Stimulated activated CD8-positive, alpha-beta memory T cell treated with anti-CD3 and anti-CD28 coated beads, Interleukin-7, amount 100 ng/mL, for 1 hour (primary cell): ENCODE data around the gene PARD3B.

ENCODE experiments used
- DNase-seq, 2 donors: peaks; one replicate each; pipeline ENCODE4 v3.0.0-alpha.2; 2020; ENCODE audit warnings: low read depth in 2 of 2

The PARD3B gene

GRCh38 chr2:205499006-205499405 lies 953.7 kb downstream of the PARD3B start:
- DNase-seq: no peak

- DNase-seq: no peak
Measured at GRCh38 chr2:205500065-205500464, 954.8 kb downstream of the PARD3B start.

GRCh38 chr2:205500951-205501350 lies 955.7 kb downstream of the PARD3B start:
- DNase-seq: no peak

GRCh38 chr2:205501826-205502225 lies 956.6 kb downstream of the PARD3B start:
- DNase-seq: no peak

- DNase-seq: no peak
Measured at GRCh38 chr2:205505371-205505770, 960.1 kb downstream of the PARD3B start.

- no peak for DNase-seq
Measured at GRCh38 chr2:205509655-205510054, 964.4 kb downstream of the PARD3B start.

- no peak for DNase-seq
Measured at GRCh38 chr2:205510345-205510744, 965.1 kb downstream of the PARD3B start.

GRCh38 chr2:205511221-205511620 lies 965.9 kb downstream of the PARD3B start:
- DNase-seq: no peak

- DNase-seq: no peak
Measured at GRCh38 chr2:205511641-205512040, 966.4 kb downstream of the PARD3B start.

GRCh38 chr2:205520311-205520710 lies 975.0 kb downstream of the PARD3B start:
- DNase-seq: no peak

- DNase-seq: no peak
Measured at GRCh38 chr2:205524656-205525055, 979.4 kb downstream of the PARD3B start.

GRCh38 chr2:205527801-205528200 lies 982.5 kb downstream of the PARD3B start:
- no peak for DNase-seq

- DNase-seq: no peak
Measured at GRCh38 chr2:205531072-205531471, 985.8 kb downstream of the PARD3B start.

GRCh38 chr2:205531489-205532148 lies 986.3 kb downstream of the PARD3B start:
- no peak for DNase-seq

GRCh38 chr2:205535001-205535400 lies 989.7 kb downstream of the PARD3B start:
- no peak for DNase-seq

GRCh38 chr2:205539603-205540002 lies 994.3 kb downstream of the PARD3B start:
- DNase-seq: no peak

- no peak for DNase-seq
Measured at GRCh38 chr2:205540036-205540435, 994.8 kb downstream of the PARD3B start.

GRCh38 chr2:205543262-205543843 lies 998.1 kb downstream of the PARD3B start:
- no peak for DNase-seq

GRCh38 chr2:205543937-205544702 lies 998.8 kb downstream of the PARD3B start:
- no peak for DNase-seq

- no peak for DNase-seq
Measured at GRCh38 chr2:205545971-205546816, 1000.9 kb downstream of the PARD3B start.

- DNase-seq: no peak
Measured at GRCh38 chr2:205555566-205556230, 1010.4 kb downstream of the PARD3B start.

GRCh38 chr2:205556357-205556756 lies 1011.1 kb downstream of the PARD3B start:
- no peak for DNase-seq
